Nephron progenitor cell (in vitro differentiated cells): Measurements from ENCODE around the gene SH3GL1.

Experiments
- DNase-seq: peaks from one replicate; pipeline ENCODE4 v3.0.0; 2021
- H3K27ac Mint-ChIP-seq: 2 replicates; pipeline ENCODE4 v1.8.0; 2021; ENCODE audit warnings: mild to moderate bottlenecking, moderate library complexity, mixed read lengths
- H3K27me3 Mint-ChIP-seq: 2 replicates; pipeline ENCODE4 v1.8.0; 2021; ENCODE audit warnings: mild to moderate bottlenecking, low read depth, mixed read lengths; ENCODE audit not compliant: poor library complexity
- H3K36me3 Mint-ChIP-seq: 2 replicates; pipeline ENCODE4 v1.8.0; 2021; ENCODE audit warnings: low read depth, mixed read lengths
- H3K4me1 Mint-ChIP-seq: 2 replicates; pipeline ENCODE4 v1.8.0; 2021; ENCODE audit warnings: mixed read lengths
- H3K4me3 Mint-ChIP-seq: 2 replicates; pipeline ENCODE4 v1.8.0; 2021; ENCODE audit warnings: mild to moderate bottlenecking, moderate library complexity, mixed read lengths
- H3K9me3 Mint-ChIP-seq: 2 replicates; pipeline ENCODE4 v1.8.0; 2021; ENCODE audit warnings: mild to moderate bottlenecking, moderate library complexity, mixed read lengths
- TF ChIP-seq, protein P1 (sequence below): fragments of 200-600 bp; sonication (generic); IDR thresholded peaks from 2 replicates; pipeline ENCODE4 v1.5.0; 2021; ENCODE audit warnings: antibody characterized with exemption

The SH3GL1 gene

DNA sequence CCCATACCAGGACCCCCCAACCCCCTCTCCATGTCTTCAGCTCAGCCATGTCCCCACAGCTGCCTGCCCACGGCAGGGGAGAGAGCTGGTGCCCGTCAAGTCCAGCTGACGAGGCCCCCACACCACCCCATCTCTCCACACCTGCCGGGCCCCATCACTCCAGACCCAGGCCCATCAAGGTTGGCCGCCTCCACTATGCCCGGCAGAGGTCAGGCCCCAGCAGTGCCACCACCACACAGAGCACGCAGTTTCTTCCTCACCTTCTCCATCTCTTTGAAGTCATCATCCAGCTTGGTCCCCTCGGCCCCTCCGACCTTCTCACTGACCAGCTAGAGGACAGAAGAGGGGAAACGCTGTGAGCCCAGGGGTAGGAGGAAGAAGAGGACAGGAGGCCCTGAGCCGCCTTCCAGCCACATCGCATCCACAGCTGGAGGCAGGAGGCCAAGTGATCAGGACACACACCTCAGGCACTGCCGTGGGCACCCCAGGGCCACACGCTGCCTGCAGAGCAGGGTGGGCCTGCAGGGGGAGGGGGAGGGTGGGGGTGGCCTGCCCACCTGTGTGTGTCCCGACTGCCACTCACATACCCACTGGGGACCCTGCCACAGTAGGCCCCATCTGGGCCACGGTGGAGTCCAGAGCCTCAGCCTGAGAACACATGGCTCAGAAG, 33.5 kb downstream of the SH3GL1 start:
- TF ChIP-seq, protein P1, sequence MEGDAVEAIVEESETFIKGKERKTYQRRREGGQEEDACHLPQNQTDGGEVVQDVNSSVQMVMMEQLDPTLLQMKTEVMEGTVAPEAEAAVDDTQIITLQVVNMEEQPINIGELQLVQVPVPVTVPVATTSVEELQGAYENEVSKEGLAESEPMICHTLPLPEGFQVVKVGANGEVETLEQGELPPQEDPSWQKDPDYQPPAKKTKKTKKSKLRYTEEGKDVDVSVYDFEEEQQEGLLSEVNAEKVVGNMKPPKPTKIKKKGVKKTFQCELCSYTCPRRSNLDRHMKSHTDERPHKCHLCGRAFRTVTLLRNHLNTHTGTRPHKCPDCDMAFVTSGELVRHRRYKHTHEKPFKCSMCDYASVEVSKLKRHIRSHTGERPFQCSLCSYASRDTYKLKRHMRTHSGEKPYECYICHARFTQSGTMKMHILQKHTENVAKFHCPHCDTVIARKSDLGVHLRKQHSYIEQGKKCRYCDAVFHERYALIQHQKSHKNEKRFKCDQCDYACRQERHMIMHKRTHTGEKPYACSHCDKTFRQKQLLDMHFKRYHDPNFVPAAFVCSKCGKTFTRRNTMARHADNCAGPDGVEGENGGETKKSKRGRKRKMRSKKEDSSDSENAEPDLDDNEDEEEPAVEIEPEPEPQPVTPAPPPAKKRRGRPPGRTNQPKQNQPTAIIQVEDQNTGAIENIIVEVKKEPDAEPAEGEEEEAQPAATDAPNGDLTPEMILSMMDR = no peak
- Mint-ChIP-seq H3K36me3 (no peaks in the 10 kb centered on the region), H3K27ac (peak overlapping the region; percentile 90), H3K27me3 (no peaks in the 10 kb centered on the region), H3K4me3 (no peak overlapping the region), H3K9me3 (no peaks in the 10 kb centered on the region), H3K4me1 (peaks cover 46% of the 10 kb centered on the region)
- DNase-seq = no peak

DNA sequence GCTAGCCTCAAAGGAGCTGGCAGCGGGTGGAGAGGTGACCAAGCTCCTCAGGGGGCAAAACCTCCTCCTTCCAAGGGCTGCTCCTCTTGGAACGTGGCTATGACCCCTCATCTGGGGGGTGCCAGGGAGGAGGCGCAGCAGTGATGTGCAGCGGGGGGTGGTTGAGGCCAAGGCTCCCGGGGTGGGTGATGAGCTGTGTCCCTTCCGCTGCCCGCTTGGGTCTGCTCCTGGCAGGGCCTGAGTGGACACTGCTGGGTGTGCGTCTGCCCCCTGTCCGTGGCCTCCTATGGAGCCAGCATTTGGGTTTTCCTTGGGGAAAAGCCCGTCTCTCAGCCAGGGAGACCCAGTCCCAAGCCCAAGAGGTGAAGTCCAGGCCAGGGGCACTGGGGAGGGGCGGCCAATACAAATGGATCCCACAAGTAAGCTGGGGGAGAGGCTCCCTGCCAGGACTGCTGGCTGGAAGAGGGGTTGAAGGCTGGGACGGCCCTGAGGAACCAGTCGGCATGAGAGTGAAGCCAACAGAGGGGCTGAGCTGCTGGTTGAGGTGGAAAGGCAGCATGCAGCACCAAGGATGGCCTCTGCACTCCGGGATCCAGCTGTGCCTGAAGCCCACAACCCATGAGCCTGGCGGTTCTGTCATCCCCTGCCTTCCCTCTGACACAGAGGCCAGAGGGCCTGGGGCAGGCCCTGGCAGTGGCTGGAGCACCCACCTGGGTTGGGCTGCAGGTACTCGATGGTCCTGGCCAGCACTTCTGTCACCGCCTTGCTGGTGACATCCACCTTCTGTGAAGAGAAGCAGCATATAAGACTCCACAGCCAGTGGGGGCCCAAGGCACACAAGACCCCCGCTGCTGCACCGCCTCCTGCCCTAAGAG, 34.3 kb downstream of the SH3GL1 start:
- Mint-ChIP-seq H3K9me3 (no peaks in the 10 kb centered on the region), H3K4me3 (no peak overlapping the region), H3K27me3 (no peaks in the 10 kb centered on the region), H3K36me3 (no peaks in the 10 kb centered on the region), H3K4me1 (peaks cover 38% of the 10 kb centered on the region), H3K27ac (peak overlapping the region; percentile 74)
- TF ChIP-seq, protein P1 = no peak
- DNase-seq = no peak

DNA sequence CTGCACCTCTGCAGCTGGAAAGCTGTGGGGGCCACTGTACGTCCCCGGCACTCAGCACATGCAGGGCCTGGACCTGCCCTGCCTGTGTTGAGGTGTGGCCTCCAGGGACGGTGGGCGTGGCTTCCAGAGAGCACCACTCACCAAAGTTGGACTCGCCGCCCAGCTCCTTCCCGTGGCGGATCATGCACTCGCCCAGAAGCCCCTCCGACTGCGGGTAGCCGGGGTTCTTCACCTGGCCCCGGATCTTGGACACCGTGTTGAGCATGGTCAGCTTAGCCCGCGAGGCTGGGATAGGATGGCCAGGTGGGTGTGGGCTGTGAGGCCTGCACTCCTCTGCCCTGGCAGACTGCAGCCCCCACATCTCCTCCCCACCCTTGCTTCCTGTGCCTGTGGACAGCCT, 35.0 kb downstream of the SH3GL1 start:
- no peaks in the 10 kb centered on the region for H3K27me3 Mint-ChIP-seq
- no peaks in the 10 kb centered on the region for H3K36me3 Mint-ChIP-seq
- no peaks in the 10 kb centered on the region for H3K9me3 Mint-ChIP-seq
- no peak for DNase-seq
- H3K4me3 Mint-ChIP-seq = no peak overlapping the region
- H3K27ac Mint-ChIP-seq = no peak overlapping the region
- peaks cover 37% of the 10 kb centered on the region for H3K4me1 Mint-ChIP-seq
- TF ChIP-seq, protein P1 = no peak

GRCh38 chr19:4363571-4364304, 36.6 kb downstream of the SH3GL1 start:
- Mint-ChIP-seq H3K36me3 (peaks cover 4% of the 10 kb centered on the region), H3K27me3 (no peaks in the 10 kb centered on the region), H3K27ac (peak overlapping the region; percentile 89), H3K4me3 (no peak overlapping the region), H3K9me3 (no peaks in the 10 kb centered on the region), H3K4me1 (peaks cover 27% of the 10 kb centered on the region)
- TF ChIP-seq, protein P1 = no peak
- DNase-seq = no peak

DNA sequence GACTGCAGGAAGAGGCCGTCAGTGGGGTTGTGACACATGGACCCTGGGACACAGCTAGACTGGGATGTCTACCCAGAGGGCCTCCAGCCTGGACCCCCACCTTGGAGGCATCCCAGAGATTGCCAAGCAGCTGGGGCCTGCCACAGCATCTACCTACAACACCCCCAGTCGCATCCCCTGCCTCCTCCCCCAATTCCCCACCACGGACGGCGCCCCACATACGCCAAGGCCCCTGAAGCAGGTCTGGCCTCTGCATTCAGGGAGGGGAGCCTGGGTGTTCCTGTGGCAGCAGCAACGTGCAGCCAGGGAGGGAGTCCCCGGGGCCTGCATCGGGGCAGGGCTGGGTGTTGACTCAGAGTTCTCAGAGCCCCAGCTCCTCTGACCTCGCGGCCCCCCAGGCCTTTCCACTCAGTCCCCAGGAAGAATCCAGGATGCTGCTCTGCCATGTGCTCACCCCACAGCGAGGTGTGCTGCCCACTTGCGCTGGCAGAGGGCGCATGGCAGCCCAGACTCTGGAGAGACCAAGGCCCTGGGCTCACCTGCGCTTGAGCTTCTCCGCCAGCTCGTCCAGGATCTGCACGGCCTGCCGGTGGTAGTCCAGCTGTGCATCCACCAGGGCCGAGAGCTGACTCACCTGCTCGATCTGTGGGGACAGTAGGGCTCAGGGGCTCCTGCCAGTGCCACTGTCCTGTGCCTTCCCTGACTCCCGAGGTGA, 37.4 kb downstream of the SH3GL1 start:
- Mint-ChIP-seq H3K36me3 (peaks cover 5% of the 10 kb centered on the region), H3K27me3 (no peaks in the 10 kb centered on the region), H3K9me3 (no peaks in the 10 kb centered on the region), H3K27ac (no peak overlapping the region), H3K4me1 (peaks cover 21% of the 10 kb centered on the region), H3K4me3 (no peak overlapping the region)
- TF ChIP-seq, protein P1 = no peak
- no peak for DNase-seq
